SW 1271 (cell line): Measurements from ENCODE around the gene GRIK1.

Experiments
- DNase-seq, 2 experiments: peaks; one replicate each; lab custom pipeline; 2025; lab: John Stamatoyannopoulos, UW

Gene GRIK1

DNA sequence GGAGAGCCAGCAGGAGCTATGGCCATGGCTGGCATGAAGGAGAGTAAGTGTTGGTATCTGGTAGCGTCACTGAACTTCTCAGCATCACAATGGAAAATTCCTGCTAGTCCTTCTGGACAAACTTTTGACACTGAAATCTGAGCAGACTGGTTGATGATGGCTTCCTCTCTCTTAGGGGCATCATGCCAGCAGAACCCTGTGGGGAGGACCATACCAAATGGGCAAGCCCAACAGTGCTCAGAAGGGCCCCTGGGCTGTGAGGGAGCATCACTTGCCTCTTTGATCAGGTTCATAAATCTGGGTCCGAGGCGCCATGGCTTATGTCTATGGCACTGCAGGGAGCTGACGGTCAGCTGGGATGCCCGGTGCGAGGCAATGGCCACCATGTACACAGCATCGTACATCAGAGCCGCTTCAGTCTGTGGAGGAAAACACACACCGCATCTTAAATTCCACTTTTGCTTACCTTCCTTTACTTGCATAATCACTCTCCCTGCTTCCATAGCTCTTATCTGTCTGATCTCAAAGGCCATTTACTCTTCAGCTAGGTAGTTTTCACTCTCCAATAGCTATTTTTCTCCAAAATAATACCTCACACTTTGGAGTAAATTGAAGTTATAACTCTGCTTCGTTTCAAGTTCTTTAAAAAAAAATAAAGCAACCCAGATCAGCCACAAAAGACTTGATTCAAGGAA is 297.1 kb downstream of the GRIK1 start:
- no peak for DNase-seq

DNA sequence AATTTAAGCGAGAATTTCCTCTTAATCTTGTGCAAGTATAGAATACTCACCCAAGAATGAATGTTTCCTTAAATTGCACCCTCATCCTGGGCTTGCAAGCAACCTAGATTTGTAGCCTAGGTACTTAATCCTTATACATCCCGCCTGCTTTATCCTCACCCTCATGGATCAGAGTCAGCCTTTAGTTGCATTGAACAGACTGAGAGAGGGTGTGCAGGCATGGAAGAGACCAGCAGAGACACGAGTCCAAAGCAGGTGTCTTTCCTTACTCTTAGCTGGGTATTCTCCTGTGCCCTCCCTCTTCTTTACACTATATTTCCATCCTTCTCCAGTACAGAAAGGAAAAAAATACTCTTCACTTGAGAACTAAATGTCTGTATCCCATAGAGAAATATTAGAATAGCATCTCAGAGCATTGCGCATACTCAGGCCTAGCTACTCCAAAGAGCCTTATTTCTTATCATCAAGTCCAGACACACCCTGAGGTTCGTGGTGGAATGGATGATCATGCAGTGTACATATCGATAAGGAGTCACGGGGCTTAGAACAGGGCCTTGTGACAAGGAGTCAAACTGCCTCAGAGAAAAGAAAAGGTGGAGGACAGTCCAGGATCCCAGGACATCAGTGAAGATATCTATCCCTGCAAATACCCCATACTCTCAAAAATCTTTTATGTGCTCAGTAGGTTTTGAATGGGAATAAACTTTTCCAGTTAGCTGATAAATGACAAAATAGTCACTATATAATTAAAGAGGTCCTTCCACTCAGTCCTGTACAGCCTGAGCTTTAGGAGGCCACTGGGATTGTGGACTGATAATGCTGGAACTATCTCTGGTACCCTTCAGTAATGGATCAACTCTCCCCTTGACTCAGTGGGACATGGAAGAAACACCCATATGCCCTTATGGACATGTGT is 297.9 kb downstream of the GRIK1 start:
- no peak for DNase-seq

DNA sequence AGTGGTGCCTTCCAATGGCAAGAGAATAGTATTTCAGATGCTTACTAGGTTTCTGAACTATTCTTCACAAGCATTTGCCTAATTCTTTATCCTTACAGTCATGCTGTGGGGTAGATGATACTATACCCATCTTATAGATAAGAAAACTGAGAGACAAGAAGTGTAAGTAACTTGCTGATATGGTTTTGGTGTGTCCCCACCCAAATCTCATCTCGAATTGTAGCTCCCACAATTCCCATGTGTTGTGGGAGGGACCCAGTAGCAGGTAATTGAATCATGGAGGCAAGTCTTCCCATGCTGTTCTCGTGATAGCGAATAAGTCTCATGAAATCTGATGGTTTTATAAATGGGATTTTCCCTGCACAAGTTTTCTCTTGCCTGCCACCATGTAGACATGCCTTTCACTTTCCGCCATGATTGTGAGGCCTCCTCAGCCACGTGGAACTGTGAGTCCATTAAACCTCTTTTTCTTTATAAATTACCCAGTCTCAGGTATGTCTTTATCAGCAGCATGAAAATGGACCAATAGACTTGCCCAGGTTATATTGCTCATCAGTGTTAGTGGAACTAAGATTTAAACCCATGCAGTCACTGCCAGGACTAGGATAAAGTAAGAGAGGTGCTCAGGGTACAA is 298.7 kb downstream of the GRIK1 start:
- DNase-seq = no peak

DNA sequence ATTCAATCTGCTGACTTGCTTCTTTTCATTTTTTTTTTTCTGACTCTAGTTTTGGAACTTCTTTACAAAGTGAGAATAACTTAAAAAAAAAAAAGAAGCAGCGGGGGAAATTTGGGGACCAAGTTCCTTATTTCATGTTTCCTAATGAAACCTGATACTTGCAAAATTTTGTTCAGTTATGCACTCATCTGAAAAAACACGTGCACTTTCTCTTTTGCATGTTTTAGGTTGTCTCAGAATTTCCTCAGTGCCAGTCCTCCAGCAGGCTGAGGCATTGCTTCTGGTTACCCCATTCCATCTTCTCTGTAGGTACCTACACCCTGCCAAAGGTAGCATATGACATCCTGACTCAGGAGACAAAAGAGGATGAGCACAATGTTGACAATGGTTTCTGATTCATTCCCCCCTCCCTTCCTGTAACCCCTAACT is 299.7 kb downstream of the GRIK1 start:
- no peak for DNase-seq

DNA sequence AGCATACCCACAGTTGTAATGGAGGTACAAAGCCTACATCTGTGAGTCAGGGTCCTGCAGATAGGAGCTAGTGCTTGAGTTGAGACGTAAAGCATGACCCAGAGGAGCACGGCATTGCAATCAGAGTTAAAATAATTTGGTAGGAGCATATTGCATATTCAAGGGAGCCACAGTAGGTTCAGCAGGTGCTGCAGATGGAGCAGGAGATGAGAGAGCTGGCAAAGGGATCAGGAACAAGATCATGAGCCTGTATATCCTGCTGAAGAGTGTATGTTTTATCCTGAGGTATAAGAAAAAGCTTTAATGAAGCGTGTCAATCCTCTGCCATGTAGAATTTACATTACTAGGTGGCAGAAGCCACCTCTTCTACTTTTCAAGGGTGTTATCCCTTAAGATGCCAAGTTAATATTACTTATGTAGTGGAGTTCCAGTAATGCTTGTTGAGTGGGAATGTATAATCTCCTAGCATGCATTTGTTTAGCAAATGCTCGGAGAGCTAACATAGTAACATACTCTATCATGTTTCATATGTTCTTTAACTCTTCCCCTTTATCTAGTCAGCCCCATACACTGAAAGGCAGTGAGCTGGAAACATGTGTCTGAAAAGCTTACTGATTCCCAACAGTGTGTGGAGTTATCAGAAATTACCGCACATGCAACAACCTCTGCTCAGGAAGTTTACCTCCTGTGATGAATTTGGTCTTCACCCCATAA is 300.3 kb downstream of the GRIK1 start:
- no peak for DNase-seq

DNA sequence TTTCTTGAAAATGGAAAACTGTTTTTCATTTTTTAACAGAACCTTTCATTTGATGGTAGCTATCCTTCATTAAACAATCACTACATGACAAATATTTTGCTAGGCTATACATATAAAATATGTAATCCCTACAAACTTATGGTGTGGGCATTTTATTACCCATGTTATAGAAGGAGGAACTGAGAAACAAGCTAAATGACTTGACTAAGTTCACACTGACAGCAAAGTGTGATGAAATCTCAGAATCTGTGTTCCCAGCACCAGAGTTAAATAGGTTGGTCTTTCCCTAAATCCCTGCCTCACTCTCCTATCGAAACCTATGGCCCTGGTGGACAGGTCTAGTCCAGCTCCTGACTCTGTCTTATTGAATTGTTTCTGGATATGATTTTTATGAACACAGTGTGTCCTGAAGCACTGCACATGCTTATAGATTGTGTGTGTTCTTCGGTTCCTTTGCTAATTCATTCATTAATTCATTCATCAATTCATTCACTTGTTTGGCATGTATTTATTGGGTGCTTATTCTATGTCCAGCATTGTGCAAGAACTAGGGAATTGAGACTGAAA is 301.0 kb downstream of the GRIK1 start:
- DNase-seq = no peak

DNA sequence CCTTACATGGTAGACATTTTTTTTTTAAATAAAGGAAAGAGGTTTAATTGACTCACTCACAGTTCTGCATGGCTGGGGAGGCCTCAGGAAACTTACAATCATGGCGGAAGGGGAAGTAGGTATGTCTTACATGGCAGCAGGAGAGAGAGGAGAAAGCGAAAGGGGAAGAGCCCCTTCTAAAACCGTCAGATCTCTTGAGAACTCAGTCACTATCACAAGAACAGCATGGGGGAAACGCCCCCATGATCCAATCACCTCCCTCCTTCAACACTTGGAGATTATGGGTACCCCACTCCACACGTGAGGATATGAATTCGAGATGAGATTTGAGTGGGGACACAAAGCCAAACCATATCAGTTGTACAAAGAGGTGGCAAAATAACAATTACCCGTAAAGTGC is 301.7 kb downstream of the GRIK1 start:
- DNase-seq = no peak

DNA sequence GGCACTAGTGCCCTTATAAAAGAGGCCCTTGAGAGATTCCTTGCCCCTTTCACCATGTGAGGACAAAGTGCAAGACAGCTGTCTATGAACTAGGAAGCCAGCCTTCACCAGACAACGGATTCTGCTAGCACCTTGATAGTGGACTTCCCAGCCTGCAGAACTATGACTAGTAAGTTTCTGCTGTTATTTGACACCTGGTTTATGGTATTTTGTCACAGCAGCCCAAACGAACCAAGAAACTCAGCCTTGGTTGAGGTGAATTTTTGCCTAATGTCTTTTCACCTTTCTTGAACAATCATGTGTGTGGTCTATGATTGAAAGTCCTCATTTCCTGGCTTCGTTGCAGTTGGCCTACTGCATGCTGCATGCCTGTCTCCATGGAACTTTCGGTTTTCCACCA is 302.2 kb downstream of the GRIK1 start:
- no peak for DNase-seq

DNA sequence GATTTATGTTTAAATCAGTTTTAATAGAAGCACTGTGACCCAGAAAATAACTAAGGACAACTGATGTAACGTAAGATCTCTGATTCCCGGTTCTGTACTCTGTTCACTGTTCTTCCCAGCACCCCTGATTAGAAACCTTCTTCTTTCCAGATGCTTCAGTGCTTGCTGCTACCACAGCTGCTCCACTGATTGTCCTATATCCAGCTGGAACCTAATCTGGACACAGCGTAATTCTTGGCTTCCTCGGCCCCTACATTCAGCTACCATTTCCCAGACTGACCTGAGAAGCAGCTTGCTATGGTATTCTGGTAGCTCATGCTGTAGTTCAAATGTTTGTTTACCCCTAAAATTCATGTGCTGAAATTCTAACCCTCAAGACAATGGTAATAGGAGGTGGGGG is 302.7 kb downstream of the GRIK1 start:
- DNase-seq = no peak

DNA sequence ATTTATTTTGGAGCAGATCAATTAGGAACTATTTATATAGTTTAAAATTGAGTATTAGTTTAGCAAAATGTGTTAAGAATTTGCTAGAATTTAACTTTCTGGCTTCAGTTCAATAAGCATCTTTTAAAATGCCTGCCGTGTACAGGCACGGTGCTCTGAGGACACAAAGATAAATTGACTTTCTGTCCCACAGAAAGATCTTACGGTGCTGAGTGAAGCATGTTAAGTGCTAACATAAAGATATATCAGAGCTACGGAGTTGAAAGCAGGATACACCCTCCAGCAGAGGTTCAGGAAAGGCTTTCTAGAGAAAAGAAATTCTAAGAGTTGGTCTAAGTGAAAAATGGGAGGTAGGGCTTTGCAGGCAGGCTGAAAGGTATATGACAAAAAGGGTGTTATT is 305.4 kb downstream of the GRIK1 start:
- no peak for DNase-seq

DNA sequence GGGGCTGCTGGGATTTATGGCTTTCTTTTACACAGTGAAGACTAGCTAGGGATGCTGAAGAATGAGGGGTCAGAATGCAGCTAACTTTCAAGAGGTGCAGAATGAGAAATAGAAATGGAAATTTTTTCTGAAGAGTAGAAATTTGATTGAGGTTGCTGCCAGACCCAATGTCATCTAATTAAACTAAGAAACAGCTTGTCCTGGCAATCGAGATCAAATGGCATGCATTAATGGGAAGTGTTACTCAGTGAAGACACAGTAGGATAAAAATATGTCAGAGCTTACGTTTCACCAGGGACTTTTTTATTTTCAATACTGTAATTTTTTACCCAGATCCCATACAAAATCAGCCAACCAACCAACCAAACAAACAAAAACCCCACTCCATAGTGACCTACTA is 306.0 kb downstream of the GRIK1 start:
- no peak for DNase-seq

DNA sequence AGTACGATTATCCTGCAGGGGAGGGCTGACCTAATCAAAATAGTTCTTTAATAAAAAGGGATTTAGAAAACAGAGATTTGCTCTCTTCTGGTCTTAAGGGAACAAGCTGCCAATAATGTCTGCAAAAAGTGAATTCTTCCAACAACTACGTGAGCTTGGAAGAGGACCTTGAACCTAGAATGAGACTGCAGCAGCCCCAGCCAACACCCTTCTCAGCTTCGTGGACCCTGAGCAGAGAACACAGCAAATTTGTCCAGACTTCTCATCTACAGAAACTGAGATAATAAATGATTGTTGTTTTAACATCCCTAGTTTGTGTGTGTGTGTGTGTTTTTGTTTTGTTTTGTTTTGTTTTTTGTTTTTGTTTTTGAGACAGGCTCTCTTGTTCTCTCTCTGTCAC is 309.4 kb downstream of the GRIK1 start:
- DNase-seq = no peak

DNA sequence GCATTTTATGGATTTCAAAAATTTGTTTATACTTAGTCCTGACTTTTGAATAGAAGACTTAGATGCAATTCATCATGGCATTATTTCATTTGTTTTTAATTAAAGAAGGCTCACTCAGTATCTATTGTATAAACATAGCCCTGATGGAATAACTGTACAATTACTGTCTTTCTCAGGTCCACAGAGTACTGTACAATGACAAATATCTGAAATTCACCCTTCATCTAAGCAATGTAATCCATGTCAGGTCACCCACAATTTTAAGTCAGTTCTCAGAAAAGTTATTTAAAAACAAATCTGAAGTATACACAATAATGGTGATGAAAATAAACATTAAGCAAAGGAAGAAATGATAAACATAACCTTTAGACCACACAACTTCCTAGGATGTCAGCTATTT is 311.9 kb downstream of the GRIK1 start:
- no peak for DNase-seq

DNA sequence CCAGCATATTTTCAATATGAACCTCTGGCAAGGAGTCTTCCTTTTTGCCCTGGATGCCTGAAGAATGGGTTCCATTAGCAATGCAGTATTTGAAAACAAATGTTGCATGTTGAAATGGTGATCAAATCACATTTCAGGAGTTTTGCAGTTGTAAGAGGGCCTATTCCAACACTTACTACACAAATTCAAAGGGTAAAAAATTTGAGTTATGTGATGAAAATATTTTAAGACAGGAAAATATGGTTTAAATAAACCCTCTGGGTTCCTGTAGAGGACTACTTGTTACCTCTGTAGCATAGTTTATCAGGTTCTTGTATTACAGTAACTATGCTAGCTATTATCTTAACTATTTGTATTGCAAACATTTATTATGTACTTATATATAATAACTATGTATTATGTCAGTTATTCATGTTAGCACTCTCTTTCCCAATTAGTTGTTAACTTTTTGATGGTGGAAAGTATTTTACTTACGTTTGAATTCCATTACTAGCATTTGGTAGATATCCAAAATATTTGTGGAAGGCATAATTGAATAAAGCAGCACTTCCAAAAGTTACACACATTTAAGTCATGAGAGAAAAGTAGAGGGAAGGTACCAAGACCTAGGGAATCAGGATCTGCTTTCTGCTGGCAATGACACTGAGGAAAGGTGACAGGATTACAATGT is 312.9 kb downstream of the GRIK1 start:
- no peak for DNase-seq

DNA sequence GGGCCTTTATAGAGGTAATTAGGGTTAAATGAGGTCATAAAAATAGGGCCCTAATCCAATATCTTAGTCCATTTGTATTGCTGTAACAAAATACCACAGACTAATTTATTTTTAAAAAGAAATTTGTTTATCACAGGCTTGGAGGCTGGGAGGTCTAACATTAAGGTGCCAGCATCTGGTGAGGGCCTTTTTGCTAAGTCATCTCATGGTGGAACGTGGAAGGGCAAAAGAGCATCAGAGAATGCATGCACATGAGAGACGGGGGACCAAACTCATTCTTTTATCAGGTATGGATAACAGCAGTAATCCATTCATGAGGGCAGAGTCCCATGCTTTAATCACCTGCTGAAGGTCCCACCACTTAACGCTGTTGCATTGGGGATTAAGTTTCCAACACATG is 313.8 kb downstream of the GRIK1 start:
- no peak for DNase-seq

DNA sequence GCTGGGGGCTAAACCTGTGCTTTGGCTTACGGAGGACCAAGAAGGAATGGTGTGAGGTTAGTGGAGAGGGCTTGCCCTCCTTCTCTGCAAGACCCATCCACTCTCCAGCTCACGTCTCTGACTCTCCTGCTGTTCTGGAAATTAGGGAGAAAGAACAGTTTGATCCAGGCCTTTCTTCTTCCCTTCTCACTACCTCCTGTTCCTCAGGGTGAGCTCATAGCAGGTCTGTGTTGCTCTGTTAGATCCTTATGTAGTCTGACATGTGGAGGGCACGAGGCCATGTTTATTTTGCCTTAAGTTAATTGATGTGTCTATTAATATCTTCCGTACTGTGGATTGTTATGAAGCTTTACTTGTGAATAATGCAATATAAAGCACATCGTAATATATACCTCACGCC is 315.0 kb downstream of the GRIK1 start:
- DNase-seq = no peak

DNA sequence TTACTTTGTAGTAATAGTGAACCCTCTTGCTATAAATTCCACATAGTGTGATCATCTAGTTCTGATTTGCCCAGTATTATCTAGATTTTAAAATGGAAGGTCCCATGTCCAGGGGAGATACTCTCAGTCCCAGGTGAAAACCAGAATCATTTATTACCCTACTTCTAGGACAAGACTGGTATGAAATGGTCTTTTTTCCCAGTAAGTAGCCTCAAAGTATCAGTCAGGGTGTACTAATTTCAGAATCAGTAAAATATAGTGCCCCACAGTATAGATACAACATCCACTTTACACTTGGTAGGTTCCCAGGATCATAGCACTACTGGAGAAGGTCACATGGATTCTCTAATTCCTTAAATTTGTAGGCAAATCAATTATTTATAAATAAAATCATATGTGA is 318.3 kb downstream of the GRIK1 start:
- no peak for DNase-seq

DNA sequence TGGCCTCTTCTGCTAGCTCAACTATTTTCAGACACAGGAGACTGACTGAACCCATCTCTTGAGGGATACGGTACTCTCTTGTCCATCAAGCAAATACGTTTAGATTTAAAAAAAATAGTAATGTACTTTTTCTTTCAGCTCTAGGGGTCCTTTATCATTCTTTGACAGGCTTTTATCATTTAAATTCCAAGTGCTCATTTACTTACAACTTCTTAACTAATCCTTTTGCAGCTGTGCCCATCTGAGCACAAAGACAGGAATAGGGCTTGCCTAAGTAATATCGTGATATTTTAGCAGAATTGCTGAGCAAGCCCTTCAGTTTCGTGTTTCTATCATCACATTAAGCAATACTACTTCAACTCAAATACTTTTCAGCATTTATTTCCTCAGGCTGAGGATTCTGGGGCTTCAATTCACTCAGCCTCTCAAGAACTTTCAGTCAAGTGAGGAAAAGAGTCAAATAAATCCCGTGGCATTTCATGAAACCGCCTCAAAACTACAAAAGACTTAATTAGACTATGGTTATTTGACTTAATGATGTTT is 323.5 kb downstream of the GRIK1 start:
- no peak for DNase-seq

DNA sequence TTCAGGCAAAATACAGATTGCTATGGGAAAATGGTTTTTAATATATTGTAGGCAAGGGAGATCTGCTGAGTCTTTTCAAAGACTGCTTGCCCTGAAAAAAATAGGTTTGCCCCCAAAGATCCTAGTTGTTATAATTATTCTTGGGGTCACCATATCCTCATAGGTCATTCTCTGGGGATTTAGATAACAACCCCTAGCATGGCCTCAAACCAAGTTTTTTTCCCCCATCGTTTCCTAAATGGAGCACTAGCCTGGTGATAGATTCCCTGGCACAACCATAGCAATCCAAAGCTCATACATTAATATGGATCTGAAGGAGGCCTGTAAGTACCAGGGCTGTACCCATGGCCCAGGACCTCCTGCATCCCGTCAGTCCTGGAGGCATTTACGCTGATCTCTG is 325.9 kb downstream of the GRIK1 start:
- DNase-seq = no peak

DNA sequence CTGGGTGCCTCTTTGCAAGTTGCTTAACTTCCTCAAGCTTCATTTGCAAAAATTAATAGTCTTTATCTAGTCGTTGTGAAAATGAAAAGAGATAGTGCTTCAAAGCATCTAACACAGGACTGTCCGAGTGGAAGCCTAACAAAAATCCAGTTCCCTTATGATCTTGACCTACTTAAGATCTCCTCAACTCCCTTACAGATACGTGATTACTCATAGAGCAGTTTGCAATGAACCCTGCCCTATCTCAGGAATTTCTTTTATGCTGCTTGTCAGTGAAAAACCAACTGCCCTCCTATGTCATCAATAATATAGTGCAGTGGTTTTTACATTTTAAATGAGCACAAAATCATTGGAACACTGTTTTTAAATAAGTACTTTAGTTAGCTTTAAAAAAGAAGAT is 326.8 kb downstream of the GRIK1 start:
- DNase-seq = no peak

DNA sequence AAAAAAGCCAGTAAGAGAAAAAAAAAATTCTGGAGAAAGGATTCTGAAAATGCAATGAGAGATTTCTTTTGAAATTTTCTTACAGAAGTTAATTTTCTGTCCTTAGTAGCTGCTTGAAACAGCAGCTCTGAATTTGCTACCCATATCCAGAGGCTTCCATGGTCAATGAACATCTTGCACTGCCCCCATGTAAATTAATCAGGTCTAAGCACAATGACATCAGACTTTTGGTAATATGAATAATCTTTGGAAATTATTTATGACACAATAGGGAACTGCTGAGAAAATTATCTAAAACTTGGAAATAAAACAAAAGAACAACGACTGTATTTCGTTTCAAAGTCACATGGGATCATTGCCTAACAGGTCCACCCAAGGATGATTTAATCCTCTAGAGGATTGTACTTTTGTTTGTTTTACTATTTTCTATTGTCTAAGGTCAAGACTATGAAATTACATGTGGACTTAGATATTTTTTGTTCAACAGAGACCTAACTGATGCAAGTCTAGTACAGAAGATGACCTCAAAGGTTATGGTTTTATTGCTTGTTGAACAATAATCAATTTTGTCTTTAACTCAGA is 328.9 kb downstream of the GRIK1 start:
- no peak for DNase-seq
